ENCODE results near the gene MST1.

MST1 gene

DNA sequence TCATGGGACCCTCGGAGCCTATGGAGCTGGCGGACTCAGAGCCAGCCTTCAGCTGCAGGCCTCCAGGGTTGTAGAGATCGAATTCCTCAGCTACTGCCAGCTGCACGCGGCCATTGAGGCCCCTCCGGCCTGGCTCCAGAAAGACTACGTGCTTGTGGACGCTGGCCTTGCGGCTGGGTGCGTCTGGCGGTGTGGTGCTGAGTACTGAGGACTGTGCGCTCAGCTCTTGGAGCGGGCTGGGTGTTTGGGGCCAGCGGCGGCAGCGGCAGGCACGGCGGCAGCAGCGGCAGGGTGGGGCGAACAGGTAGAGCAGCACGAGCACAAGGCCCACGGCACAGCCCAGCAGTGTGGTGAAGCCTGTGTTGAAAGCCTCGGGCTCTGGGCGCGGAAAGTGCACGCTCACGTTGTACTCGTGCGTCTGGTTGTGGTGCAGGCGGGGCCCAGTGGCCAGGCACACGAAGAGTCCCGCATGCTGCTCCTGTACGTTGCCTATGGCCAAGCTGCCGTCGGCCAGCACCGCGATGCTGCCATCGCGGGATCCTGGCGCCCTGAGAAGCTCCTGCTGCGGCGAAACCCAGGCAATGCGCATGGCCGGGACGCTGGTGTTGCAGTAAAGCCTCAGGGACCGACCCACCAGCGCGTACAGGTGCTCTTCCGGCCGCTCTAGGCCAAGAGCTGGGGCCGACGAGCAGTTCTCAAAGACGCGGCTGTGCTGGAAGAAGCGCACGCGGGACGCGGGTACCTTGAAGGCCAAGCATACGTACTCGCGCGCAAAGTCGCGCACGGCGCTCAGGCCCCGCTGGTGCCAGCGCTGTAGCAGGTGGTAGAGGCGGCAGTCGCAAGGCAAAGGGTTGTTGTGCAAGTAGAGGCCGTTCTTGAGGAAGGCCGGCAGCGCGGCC lies 28.9 kb upstream of the MST1 start:
- DNase-seq: no peak

DNA sequence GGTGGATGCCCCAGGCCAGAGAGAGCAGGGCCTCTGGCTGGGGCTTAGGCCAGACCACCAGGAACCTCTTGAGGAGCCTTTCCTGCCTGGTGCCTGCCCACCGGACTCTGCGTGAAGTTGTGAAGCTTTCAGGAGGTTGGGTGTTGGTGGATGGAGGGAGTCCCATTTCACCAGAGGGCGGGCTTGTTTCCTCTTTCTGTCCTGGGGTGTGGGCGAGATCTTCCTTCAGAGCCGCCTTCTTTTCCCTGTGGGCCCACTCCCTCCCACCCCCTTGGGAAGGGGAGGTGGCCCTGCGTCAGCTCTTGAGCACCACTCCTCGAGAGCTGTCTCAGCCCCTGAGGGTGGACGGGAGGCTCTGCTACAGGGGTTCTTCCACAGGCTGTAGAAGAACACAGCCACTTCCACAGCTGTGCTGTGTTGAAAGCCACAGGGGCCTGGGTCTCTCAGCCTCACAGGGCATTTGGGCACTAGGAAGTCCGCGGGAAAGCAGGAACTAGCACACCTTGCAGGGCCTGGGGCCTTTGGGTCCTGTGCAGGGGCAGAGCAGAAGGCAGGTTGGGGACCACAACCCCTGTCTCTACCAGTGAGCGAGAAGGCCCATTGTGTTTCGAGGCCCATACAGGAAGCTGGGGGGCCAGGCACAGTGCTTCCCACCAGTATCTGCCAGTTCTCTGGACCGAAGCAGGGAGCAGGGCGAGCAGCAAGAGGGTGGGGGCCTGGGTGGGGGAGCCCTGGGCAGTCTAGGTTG lies 28.1 kb upstream of the MST1 start:
- DNase-seq: no peak

DNA sequence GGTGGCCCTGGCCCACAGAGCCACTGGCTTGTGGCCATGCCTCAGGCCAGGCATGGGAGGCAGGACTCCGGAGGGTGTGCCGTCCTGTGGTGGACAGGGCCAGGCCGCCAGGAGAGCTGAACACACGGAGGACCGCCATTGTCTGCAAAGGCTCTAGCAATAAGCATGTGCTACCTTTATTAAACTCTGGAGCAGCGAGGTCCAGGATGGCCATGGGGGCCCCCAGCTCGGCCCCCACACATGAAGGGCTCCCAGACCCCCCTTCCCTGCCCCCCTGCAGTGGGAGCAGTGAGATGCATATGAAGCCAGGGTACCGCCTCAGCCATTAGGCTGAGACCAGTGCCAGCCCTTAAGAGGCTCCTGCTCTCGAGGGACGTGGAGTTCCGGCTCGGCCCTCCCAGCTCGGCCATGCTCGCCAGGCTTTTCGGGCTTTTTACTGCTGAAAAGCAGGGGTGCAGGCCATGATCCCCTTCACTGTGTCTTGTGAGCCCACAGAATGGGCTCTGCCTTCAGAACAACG lies 27.5 kb upstream of the MST1 start:
- DNase-seq: no peak

DNA sequence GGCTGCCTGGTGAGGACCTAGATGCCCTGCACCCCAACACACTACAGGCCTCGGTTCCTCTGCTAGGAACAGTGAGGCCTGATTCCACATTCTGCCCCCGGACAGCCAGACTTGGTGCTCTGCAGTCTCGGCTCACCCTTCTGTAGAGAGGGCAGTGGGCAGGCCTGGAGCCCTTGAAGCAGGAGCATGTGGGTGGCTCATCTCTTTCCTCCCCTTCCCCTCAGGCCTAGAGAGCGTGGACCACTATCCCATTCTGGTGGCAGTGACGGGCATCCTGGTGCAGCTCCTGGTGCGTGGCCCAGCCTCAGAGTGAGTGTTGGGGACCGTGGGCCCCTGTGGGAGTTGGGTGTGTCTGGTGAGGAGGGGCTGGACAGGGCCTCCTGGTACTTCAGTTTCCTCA lies 26.9 kb upstream of the MST1 start:
- no peak for DNase-seq

DNA sequence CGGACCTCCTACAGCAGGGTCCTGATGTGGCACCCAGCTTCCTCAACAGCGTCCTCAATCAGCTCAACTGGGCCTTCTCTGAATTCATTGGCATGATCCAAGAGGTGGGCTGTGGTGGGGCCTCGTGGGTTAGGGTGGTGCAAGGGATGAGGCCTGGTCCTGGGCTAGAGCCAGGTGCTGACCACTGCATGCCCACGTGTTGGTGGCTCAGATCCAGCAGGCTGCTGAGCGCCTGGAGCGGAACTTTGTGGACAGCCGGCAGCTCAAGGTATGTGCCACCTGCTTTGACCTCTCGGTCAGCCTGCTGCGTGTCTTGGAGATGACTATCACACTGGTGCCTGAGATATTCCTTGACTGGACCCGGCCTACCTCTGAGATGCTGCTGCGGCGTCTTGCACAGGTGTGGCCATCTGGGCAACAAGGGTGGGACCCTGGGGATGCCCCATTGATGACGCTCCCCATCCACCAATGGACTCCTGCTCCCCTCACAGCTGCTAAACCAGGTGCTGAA lies 26.4 kb upstream of the MST1 start:
- DNase-seq: no peak

DNA sequence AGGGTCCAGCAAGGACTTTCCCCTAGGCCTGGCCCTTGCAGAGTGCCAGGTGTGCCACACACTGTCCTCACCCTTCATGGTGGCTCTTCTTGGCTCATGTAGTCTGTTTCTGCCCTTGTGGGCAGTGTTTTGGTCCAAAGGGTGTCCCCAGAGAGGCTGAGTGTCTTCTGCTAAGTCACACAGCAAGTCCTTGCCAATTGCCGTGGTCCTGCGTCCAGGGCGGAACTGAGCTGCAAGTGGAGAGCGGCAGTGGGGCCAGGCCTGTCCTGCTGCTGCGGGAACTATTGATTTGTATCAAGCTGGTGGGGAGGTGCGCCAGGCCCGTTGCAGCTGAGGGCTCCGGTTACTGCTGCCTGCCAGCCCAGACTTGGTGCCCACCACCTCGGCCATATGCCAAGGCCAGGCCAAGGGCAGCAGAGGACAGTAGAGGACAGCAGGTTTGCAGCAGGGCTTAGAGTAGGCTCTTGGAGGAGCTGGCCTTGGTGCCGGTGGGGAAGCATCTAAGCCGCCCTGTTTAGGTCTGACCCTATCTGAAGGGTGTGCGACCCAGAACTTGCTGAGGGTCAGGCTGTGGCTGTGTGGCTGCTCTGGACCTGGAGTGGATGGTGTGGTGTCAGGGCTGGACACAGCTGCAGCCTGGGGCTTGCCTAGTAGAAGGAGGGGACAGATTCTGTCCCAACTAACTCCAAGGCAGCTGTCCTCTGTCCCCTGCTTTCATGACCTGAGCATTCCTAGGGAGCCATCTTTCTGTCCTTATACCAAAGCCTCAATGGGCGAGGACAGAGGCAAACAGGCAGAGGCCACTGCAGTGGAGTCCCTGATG lies 25.7 kb upstream of the MST1 start:
- DNase-seq: no peak

DNA sequence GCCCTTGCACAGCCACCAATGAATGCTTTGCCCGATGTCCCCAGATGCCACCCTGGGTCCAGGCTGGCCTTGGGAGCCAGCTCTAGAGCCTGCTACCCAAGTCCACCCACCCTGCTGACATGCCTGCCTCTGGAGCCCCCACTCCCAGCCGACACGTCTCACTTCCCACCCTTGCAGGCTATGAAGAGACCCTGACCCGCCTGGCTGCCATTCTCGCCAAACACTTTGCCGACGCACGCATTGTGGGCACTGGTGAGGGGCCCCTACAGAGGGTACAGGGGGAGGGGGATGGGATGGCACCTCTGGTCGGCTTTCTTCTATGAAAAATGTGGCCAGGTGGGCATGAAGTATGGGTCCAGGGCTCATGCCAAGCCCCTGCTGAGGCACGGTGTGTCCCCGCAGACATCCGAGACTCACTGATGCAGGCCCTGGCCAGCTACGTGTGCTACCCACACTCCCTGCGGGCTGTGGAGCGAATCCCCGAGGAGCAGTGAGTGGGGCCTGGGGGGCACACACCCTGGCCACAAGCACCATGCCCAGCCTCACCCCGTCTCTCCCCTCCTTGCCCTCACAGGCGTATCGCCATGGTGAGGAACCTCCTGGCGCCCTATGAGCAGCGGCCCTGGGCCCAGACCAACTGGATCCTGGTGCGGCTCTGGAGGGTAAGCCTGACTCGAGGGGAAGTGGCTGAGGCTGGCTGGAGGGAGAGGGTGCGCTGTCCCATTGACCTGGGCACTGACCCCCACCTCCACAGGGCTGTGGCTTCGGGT lies 24.2 kb upstream of the MST1 start:
- no peak for DNase-seq

DNA sequence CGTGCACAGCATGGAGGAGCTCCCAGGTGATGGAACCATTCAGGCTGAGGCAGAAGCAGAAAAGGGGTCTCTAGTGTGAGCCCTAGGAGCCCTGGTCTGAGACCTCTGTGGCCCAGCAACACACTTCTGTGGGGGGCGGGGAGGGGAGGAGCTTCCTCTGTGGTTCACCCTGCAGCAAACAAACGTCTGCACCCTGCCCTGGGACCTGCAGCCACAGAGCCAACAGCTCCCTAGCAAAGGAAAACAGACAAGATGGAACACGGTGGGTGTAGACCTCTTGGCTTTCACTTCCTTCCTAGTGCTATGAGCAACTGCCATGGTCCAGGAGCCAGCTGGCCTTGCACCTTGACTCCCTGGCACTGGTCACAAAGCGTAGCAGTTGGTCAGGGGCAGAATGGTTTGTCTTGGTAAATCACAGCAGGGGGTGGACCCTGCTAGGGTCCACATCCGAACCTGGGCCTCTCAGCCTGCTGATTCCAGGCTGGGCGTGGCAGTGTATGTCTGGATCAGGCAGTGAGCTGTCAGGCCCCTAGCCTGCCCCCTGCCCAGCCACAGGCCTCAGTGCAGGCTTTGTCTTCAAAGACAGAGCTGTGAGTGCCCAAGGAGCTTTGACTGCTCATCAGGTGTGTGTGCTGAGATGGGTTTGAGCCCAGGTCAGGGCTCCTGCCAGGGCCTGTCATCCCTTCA lies 23.5 kb upstream of the MST1 start:
- no peak for DNase-seq

DNA sequence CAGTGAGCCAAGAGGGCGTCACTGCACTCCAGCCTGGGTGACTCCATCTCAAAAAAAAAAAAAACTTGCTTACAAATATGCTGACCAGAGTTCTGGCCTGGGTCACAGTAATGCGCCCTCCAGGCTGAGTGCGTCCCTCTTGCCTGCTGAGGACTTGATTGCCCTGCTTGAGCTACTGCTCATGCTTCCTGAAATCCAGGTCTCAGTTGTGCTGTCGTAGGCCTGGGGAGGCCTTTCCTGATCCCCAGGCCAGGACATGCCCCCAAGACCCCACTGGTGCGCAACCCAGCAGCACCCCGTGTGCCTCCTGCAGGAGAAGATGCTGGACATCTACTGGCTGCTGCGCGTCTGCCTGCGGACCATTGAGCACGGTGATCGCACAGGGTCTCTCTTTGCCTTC lies 22.9 kb upstream of the MST1 start:
- no peak for DNase-seq

DNA sequence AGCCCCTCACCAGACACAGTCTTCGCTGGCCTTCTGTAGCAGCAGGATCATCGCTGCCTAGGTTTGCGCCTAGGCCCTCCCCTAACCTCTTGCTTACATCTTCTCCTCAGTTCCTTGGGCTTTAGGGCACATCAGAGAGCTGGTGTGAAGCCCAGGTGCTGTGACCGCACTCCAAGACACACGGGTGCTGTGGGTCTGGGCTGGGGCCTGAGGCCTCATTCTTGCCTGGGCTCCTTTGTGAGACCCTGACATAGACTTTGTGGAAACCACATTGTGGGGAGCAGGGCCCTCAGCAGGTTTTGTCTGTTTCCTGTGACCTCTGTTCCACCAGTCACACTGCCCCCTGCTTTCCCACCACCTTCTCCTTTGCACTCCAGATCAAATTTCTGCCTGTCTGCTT lies 22.2 kb upstream of the MST1 start:
- no peak for DNase-seq

DNA sequence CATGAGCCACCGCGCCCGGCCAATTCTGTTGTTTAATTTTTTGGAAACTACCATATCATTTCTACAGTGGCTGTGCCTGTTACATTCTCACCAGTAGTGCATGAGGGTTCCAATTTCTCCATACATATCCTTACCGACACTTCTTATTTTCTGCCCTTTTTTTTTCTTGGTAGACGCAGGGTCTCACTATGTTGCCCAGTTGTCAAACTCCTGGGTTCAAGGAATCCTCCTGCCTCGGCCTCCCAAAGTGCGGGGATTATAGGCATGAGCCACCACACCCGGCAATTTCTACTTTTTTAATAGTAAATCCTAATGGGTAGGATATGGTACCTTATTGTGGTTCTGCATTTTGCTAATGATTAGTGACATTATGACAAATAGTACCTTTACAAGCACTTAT lies 20.6 kb upstream of the MST1 start:
- no peak for DNase-seq

DNA sequence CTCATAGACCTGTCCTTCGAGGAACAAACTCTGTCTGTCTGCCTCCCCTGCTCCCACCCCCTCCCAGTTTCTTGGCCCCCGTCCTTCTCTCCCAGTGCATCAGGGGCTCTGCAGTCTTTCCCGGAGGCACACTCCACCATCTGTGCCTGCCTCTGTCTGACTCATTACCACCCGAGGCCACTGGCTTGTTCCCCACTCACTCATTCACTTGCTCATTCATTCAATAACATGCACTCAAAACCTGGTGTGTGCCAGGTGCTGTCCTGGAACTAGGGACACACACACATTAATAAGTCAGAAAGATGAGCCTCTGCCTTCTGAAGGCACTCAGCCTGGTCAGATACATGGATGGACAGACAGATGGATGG lies 17.8 kb upstream of the MST1 start:
- no peak for DNase-seq

DNA sequence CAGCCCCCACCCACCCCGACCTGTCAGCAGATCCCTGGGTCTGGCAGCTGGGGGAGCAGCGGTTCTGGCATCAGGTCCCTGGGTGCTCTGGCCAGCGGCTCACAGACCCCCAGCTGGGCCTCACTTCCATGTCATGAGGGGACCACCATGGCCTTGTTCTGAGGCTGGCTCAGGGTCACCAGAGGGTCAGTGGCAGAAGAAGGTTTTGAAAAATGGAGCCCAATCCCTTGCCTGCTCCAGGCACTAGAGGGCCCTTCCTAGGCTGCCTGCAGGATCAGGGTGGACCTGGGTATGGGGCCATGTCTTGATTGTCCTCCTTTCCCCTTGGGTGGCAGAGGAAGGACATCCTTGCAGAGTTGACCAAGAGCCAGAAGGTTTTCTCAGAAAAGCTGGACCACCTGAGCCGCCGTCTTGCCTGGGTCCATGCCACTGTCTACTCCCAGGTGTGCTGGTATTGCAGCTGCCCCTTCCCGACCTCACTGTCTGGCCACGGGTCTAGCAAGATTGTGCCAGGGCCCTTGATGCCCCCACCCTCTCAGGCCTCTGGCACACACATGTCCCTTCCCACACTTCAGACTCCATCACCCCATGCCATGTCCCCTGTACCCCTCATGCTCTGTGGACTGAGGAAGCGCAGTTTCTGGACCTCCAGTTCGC lies 17.3 kb upstream of the MST1 start:
- no peak for DNase-seq

DNA sequence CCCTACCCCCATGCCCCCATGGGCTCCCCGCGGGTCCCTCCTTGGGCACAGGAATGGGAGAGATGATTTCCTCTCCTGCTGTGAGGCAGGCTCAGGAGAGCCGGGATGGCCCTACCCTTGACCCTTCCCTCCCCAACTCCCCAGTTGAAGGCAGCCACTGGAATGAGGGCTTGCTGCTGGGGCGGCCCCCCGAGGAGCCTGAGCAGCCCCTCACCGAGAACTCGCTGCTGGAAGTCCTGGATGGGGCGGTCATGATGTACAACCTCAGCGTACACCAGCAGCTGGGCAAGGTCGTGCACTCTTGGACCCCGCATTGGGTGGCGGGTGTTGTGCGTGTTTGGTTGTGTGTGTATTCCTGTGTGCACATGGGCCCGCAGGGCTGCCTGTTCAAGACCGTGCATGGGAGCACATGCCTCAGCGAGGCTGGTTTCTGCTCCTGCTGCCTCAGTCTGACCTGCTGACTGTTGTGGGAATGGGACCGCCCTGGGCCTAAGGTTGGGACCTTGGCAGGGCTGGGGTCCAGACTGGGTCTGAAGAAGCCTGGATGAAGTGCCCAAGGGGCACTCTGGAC lies 16.2 kb upstream of the MST1 start:
- no peak for DNase-seq

DNA sequence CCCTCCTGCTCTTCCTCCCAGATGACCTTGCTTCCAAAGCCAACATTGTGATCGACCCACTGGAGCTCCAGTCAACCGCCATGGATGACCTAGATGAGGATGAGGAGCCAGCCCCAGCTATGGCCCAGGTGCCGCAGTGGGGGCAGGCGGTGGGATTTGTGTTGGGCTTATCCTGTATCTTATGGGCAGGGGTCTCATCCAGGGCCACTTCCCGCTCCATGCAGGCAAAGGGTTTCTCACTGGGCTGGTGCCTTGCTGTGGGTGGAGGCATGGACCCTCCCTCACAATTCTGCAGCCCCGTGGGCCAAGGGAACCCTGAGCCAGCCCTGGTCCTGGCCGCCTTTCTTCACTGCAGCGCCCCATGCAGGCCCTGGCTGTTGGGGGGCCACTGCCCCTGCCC lies 15.4 kb upstream of the MST1 start:
- DNase-seq: no peak

DNA sequence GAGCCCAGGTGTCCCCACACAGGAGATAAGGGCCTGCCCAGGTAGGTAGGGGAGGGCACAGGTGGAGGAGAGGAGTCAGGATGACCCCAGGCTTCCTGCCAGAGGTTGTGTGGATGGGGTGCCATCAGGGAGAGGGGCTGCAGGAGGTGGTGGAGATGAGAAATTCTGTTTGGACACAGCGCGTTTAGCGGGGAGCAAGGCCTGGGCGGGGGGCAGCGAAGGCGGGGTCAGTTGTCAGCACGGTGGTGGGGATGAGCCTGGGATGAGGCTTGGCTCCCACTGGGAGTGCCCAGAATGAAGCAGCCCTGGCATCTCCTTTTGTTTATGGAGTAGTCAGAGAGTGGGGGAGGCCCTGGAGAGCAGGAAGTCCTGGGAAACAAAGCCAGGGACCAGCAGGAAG lies 14.7 kb upstream of the MST1 start:
- DNase-seq: no peak

DNA sequence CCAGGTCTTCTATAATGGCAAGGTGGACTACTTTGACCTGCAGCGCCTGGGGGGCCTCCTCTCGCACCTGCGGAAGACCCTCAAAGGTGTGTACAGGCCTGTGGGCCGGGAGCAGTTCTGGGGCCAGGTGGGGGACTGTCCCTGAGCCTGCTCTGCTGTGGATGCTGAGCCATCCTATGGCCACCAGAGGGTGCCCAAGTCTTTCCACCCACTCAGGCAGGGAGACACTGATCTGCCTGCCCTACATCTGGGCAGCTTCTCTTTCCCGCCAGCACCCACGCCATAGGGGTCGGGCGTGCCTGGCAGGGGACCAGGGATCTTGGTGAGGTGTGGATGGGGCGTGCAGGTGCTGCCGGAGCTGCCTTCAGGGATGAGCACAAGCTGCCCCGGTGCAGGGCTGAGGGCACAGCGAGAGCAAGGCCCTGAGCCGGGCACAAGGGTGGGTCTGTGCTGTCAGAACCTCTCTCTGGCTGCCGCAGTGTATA lies 14.2 kb upstream of the MST1 start:
- peak; percentile 59 for DNase-seq

DNA sequence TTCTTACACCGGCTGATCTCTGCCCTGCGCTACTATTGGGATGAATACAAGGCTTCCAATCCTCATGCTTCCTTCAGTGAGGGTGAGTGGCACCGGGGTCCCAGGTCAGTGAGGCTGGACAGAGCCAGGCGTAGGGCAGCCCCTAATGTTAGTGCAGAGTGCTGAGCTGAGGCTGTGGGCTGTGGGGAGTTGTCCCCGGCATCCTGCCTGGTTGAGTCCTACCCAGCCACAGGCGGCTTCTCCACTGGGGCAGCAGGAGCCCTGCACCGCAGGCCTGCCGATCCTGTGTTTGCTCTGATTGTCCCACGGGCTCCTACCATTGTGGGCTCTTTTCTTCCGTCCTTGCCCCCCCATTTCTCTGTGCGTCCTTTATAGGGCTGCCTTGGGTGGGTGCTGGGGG lies 13.4 kb upstream of the MST1 start:
- no peak for DNase-seq

DNA sequence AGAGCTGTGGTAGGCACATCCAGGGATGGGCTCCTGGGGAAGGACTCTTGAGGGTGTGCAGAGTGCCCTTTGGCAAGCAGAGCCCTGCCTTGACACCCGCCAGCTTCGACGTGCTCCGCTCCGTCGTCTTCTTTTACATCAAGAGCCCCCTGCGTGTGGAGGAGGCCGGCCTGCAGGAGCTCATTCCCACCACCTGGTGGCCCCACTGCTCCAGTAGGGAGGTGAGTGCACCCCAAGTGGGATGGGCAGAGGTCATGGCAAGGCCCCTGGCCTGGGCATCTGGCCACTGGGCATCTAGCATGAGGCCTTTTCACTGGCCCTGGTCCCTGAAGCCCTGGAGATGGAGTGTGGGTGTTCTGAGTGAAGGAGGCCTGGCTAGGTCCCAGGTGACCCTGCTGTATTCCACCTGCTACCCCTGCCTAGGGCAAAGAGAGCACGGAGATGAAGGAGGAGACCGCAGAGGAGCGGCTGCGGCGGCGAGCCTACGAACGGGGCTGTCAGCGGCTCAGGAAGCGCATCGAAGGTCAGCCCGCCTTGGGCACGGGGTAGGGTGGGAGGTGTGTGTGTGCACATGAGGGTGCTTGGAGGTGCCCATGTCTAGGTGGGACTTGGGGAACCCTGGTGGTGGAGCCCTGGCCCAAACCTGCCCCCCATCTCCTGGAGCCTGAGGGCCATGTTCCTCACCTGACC lies 12.3 kb upstream of the MST1 start:
- no peak for DNase-seq
